OCI-LY7 (cell line): ENCODE data around the gene SMTN. TPM values are rescaled to one million over a fixed set of nuclear protein-coding genes. Genes with fewer than 3 reads are reported as not detected.

ENCODE experiments used
- BruUV-seq: library from RNA; stranded (reverse); fragments of 400-500 nt; replicated peaks from 2 replicates; lab custom pipeline; 2021; lab: Mats Ljungman, UMichigan
- CTCF ChIA-PET: fragments of 300-600 bp; sonication (Branson Sonifier 250); formaldehyde crosslinking; loops from one replicate; lab custom pipeline; 2022; ENCODE audit warnings: antibody characterized with exemption; ENCODE audit not compliant: unreplicated experiment; lab: Charles Lee
- POLR2A ChIA-PET: fragments of 300-600 bp; sonication (Branson Sonifier 250); formaldehyde crosslinking; loops from one replicate; lab custom pipeline; 2022; ENCODE audit warnings: antibody characterized with exemption; lab: Charles Lee
- DNase-seq: peaks from one replicate; pipeline ENCODE4 v3.0.0-alpha.2; 2015; ENCODE audit warnings: low spot score
- H2AFZ ChIP-seq: fragments of 200-600 bp; sonication (generic), shearing (Covaris generic); 2 replicates; pipeline ENCODE4 v1.6.1; 2014; ENCODE audit warnings: mild to moderate bottlenecking, antibody characterized with exemption, low read length, moderate library complexity
- H3K27ac ChIP-seq: fragments of 200-600 bp; sonication (generic); 2 replicates; pipeline ENCODE4 v1.5.1; 2014; ENCODE audit warnings: mixed run types, low read depth, mild to moderate bottlenecking, moderate library complexity, low read length, inconsistent platforms; ENCODE audit not compliant: poor library complexity, severe bottlenecking
- H3K36me3 ChIP-seq: fragments of 200-600 bp; sonication (generic); 2 replicates; pipeline ENCODE4 v1.6.1; 2014; ENCODE audit warnings: mild to moderate bottlenecking, antibody characterized with exemption, low read length, moderate library complexity, mixed read lengths; ENCODE audit not compliant: insufficient read depth
- H3K4me1 ChIP-seq: fragments of 200-600 bp; sonication (generic); 2 replicates; pipeline ENCODE4 v1.5.1; 2014; ENCODE audit warnings: mild to moderate bottlenecking, low read length; ENCODE audit not compliant: insufficient read depth, poor library complexity, severe bottlenecking
- H3K4me2 ChIP-seq: fragments of 200-600 bp; sonication (generic); 2 replicates; pipeline ENCODE4 v1.6.1; 2014; ENCODE audit warnings: mild to moderate bottlenecking, low read length
- H3K4me3 ChIP-seq: fragments of 200-600 bp; sonication (generic); 2 replicates; pipeline ENCODE4 v1.5.1; 2014; ENCODE audit warnings: mild to moderate bottlenecking, low read depth, low read length; ENCODE audit not compliant: poor library complexity, severe bottlenecking
- H3K79me2 ChIP-seq: fragments of 200-600 bp; sonication (generic); 2 replicates; pipeline ENCODE4 v1.6.1; 2016; ENCODE audit warnings: low read depth, mild to moderate bottlenecking, low read length, moderate library complexity, mixed read lengths; ENCODE audit not compliant: insufficient read depth
- H3K9me2 ChIP-seq: fragments of 200-600 bp; sonication (generic); 2 replicates; pipeline ENCODE4 v1.6.1; 2016; ENCODE audit warnings: mild to moderate bottlenecking, low read length, mixed read lengths; ENCODE audit not compliant: insufficient read depth
- H3K9me3 ChIP-seq: fragments of 200-600 bp; sonication (generic); 2 replicates; pipeline ENCODE4 v1.6.1; 2014; ENCODE audit warnings: mild to moderate bottlenecking, mixed run types, low read length, mixed read lengths
- H4K20me1 ChIP-seq: fragments of 200-600 bp; sonication (generic); 2 replicates; pipeline ENCODE4 v1.6.1; 2014; ENCODE audit warnings: mild to moderate bottlenecking, antibody characterized with exemption, low read length, moderate library complexity, mixed read lengths; ENCODE audit not compliant: insufficient read depth
- CTCF ChIP-seq: fragments of 200-600 bp; sonication (generic); conservative IDR thresholded peaks from 2 replicates; pipeline ENCODE4 v1.5.1; 2014; ENCODE audit warnings: mild to moderate bottlenecking, antibody characterized with exemption, low read length, moderate library complexity, mixed read lengths
- EZH2phosphoT487 ChIP-seq: fragments of 200-600 bp; sonication (generic); IDR thresholded peaks from 2 replicates; pipeline ENCODE4 v1.6.1; 2018; ENCODE audit warnings: low read depth, borderline replicate concordance, mild to moderate bottlenecking, mixed run types, antibody characterized with exemption, low read length, moderate library complexity, mixed read lengths
- intact Hi-C: fragments of 100-400 bp; cut with micrococcal nuclease; formaldehyde crosslinking; loops from one replicate; pipeline ENCODE4 v1.10.0; 2022; ENCODE audit not compliant: unreplicated experiment
- total RNA-seq, 2 experiments: library from RNA; depleted of rRNA in 1 of 2; stranded (reverse); fragments of >200 nt in 1 of 2; shearing (Covaris generic) in 1 of 2; gene quantifications; 2 replicates each; pipeline ENCODE4 v1.2.3, GENCODE V29; 2014 to 2022

Gene SMTN
- total RNA-seq, 2 experiments from 2014 or later = 16.9 to 35.4 TPM

DNA sequence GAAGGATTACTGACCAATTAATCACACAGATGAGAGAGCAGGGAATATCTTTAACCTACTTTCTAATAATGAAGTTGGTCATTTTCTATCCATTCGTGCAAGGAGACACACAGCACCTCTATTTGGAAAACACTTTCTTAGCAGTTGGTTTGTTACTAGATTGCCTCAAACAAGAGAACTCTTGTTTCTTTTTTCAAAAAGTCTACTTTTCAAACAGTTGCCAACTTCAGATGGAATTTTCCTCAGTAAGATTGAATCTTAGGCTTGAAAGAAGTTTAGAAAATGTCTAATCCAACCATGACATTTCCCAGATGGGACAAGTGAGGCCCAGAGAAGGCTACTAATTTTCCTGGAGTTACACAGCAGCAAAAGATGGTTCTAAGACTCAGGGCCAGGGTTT is 42.4 kb upstream of the SMTN start:
- Histone ChIP-seq H2AFZ (no peak overlapping the region), H3K9me3 (no peaks in the 10 kb centered on the region), H3K27ac (no peak overlapping the region), H3K4me3 (no peak overlapping the region), H3K4me1 (no peaks in the 10 kb centered on the region), H3K4me2 (no peak overlapping the region), H3K79me2 (no peaks in the 10 kb centered on the region), H3K36me3 (no peaks in the 10 kb centered on the region), H4K20me1 (no peaks in the 10 kb centered on the region), H3K9me2 (no peaks in the 10 kb centered on the region)
- CTCF ChIA-PET = interaction anchor here (0.7 kb wide), 1 partner anchor 42 kb away, joined by 3 read pairs; no protein-coding TSS in a partner anchor
- TF ChIP-seq EZH2phosphoT487 (no peak), CTCF (no peak)
- no peak for DNase-seq
- intact Hi-C loops = no loop called here
- POLR2A ChIA-PET = no interaction called here
- BruUV-seq = no TSS peak

DNA sequence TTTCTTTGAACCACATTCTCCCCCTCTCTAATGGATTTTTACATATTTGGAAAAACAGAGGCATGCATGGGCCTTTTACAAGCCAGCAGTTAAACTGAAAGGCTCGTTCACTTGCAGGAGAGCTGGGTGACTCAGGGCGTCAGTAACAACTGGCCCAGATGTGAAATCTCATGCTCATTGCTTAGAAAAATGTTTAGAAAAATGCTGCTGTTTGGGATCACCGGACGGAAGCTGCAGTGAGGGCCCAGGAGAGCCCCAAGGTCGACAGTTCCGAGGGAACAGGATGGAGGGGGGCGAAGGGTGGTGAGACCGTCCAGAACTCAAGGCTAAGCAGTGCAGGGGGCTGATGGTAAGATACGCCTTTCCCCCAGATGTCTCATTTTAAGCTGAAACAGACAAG is 41.7 kb upstream of the SMTN start:
- intact Hi-C loops = no loop called here
- BruUV-seq = no TSS peak
- Histone ChIP-seq H3K4me3 (no peak overlapping the region), H4K20me1 (no peaks in the 10 kb centered on the region), H3K9me3 (no peaks in the 10 kb centered on the region), H2AFZ (no peak overlapping the region), H3K4me2 (no peak overlapping the region), H3K36me3 (no peaks in the 10 kb centered on the region), H3K4me1 (no peaks in the 10 kb centered on the region), H3K79me2 (no peaks in the 10 kb centered on the region), H3K27ac (no peak overlapping the region), H3K9me2 (no peaks in the 10 kb centered on the region)
- TF ChIP-seq EZH2phosphoT487 (no peak), CTCF (no peak)
- no peak for DNase-seq
- CTCF ChIA-PET = interaction anchor here (0.7 kb wide), 1 partner anchor 41 kb away, joined by 3 read pairs; no protein-coding TSS in a partner anchor
- POLR2A ChIA-PET = no interaction called here

DNA sequence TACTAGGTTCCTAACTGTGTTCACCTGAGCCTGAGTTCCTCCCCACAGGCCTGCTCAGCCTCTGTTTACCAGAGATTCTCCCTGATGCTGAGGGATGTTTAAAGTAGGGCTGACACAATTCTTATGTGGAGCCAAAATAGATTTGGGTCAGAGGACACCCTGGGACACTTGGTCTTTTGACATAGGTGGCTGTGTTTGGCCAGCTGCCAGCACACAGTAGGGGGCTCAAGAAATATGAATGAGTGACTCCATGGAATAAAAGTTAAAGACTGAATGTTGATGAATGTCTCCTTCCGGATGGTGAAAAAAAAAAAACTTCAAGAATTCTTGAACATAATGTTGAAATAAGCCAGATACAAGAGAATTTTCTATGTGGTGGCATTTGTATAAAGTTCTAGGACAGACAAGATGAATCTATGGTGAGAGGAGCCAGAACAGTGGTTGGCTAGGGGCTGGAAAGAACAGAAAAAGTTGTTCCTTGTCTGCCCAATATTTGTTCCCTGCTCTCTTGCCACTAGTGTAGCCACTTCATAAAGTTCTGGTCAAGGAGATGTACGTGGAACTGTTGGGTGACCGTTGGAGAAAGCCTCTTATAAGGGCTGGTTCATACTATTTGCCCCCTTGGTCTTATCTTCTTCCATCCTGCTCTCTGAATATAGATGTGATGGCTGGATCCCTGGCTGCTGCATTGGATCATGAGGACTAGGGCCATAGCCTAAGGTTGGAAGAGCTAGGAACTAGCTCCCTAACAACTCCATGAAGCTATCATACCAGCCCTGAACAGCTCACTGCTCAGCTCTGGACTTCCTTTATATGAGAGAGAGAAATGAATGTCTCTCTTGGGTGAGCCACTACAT is 40.3 kb upstream of the SMTN start:
- ChIA-PET POLR2A (no interaction called here), CTCF (no interaction called here)
- intact Hi-C loops = no loop called here
- no peaks in the 10 kb centered on the region for H4K20me1 ChIP-seq
- no peaks in the 10 kb centered on the region for H3K4me1 ChIP-seq
- DNase-seq = no peak
- H3K36me3 ChIP-seq = no peaks in the 10 kb centered on the region
- BruUV-seq = no TSS peak
- no peaks in the 10 kb centered on the region for H3K9me2 ChIP-seq
- no peak overlapping the region for H3K4me2 ChIP-seq
- no peak overlapping the region for H2AFZ ChIP-seq
- no peak for TF ChIP-seq CTCF
- no peak for TF ChIP-seq EZH2phosphoT487
- H3K9me3 ChIP-seq = no peaks in the 10 kb centered on the region
- no peak overlapping the region for H3K4me3 ChIP-seq
- H3K79me2 ChIP-seq = no peaks in the 10 kb centered on the region
- no peak overlapping the region for H3K27ac ChIP-seq
